Endodermal cell (in vitro differentiated cells): Measurements from ENCODE around the gene SEC14L2. TPM values are rescaled to one million over a fixed set of nuclear protein-coding genes. Genes with fewer than 3 reads are reported as not detected.

Experiments used
- DNase-seq: peaks from one replicate; pipeline ENCODE4 v3.0.0-alpha.2; 2017
- H3K27ac ChIP-seq: 2 replicates; pipeline ENCODE4 v1.5.1; 2013; ENCODE audit warnings: mild to moderate bottlenecking, low read depth, low read length, moderate library complexity
- H3K27me3 ChIP-seq: 2 replicates; pipeline ENCODE4 v1.6.1; 2013; ENCODE audit warnings: mild to moderate bottlenecking, low read length, moderate library complexity; ENCODE audit not compliant: insufficient read depth, control insufficient read depth, poor library complexity, severe bottlenecking
- H3K36me3 ChIP-seq: 2 replicates; pipeline ENCODE4 v1.7.0; 2013; ENCODE audit warnings: mild to moderate bottlenecking, low read length, moderate library complexity; ENCODE audit not compliant: control insufficient read depth, insufficient read depth
- H3K4me1 ChIP-seq: one replicate; pipeline ENCODE4 v1.7.0; 2013; ENCODE audit warnings: low read length; ENCODE audit not compliant: control insufficient read depth, insufficient read depth
- H3K4me3 ChIP-seq: 2 replicates; pipeline ENCODE4 v1.5.1; 2013; ENCODE audit warnings: mild to moderate bottlenecking, low read length, moderate library complexity
- H3K9ac ChIP-seq: 2 replicates; pipeline ENCODE4 v1.6.1; 2013; ENCODE audit warnings: mild to moderate bottlenecking, low read length, moderate library complexity; ENCODE audit not compliant: poor library complexity, severe bottlenecking; ENCODE audit errors: extremely low read depth
- H3K9me3 ChIP-seq: 2 replicates; pipeline ENCODE4 v1.6.1; 2013; ENCODE audit warnings: mild to moderate bottlenecking, low read length, moderate library complexity; ENCODE audit not compliant: control insufficient read depth
- H3K27ac Mint-ChIP-seq: 2 replicates; pipeline ENCODE4 v1.8.0; 2020; ENCODE audit warnings: mixed read lengths
- H3K27me3 Mint-ChIP-seq: 2 replicates; pipeline ENCODE4 v1.8.0; 2021; ENCODE audit warnings: mild to moderate bottlenecking, mixed read lengths; ENCODE audit not compliant: insufficient read depth
- H3K36me3 Mint-ChIP-seq: 2 replicates; pipeline ENCODE4 v1.8.0; 2020; ENCODE audit warnings: low read depth, mixed read lengths
- H3K4me1 Mint-ChIP-seq: 2 replicates; pipeline ENCODE4 v1.8.0; 2020; ENCODE audit warnings: mixed read lengths
- H3K4me3 Mint-ChIP-seq: 2 replicates; pipeline ENCODE4 v1.8.0; 2020; ENCODE audit warnings: mild to moderate bottlenecking, moderate library complexity, mixed read lengths
- H3K9me3 Mint-ChIP-seq: 2 replicates; pipeline ENCODE4 v1.8.0; 2020; ENCODE audit warnings: mild to moderate bottlenecking, mixed read lengths
- CTCF ChIP-seq: fragments of 200-600 bp; sonication (generic); conservative IDR thresholded peaks from 2 replicates; pipeline ENCODE4 v1.5.0; 2021; ENCODE audit warnings: antibody characterized with exemption, mild to moderate bottlenecking
- WGBS, 2 experiments: methylation state at CpG; one replicate each; pipeline versions ENCODE4 v1.1.5 to v1.1.7; 2013; ENCODE audit warnings: missing lambda C conversion rate in 2 of 2, mixed read lengths in 1 of 2; ENCODE audit not compliant: insufficient coverage in 1 of 2, insufficient read length in 1 of 2; 5-methylcytosine and 5-hydroxymethylcytosine counted together
- total RNA-seq, 2 donors: library from RNA; stranded (reverse); fragmentation: NEBNext Ultra II Directional in 1 of 2; extraction: Animal tissue kit (Norgen Biotek cat#: 25700) in 1 of 2; gene quantifications; 2 replicates in 1 of 2; 3 replicates in 1 of 2; pipeline ENCODE4 v1.2.1, GENCODE V29; 2021

SEC14L2 gene
- total RNA-seq, 2 donors from 2014 or later: 13.9 to 19.1 TPM

GRCh38 chr22:30385942-30386341, 10.9 kb upstream of the SEC14L2 start:
- no peak for DNase-seq
- no peak for TF ChIP-seq CTCF
- Histone ChIP-seq H3K4me3 (peak overlapping the region; percentile 81), H3K27ac (no peak overlapping the region), H3K36me3 (peaks cover 5% of the 10 kb centered on the region), H3K9me3 (peaks cover 2% of the 10 kb centered on the region), H3K27me3 (no peaks in the 10 kb centered on the region), H3K9ac (no peak overlapping the region), H3K4me1 (no peaks in the 10 kb centered on the region)
- Mint-ChIP-seq H3K27ac (no peak overlapping the region), H3K27me3 (no peaks in the 10 kb centered on the region), H3K4me1 (peaks cover 8% of the 10 kb centered on the region), H3K36me3 (peaks cover 16% of the 10 kb centered on the region), H3K4me3 (peak overlapping the region; percentile 76), H3K9me3 (peaks cover 14% of the 10 kb centered on the region)
- 89 to 94% methylated on average over 4 to 10 of the region's 10 CpGs for WGBS, 2 experiments

DNA sequence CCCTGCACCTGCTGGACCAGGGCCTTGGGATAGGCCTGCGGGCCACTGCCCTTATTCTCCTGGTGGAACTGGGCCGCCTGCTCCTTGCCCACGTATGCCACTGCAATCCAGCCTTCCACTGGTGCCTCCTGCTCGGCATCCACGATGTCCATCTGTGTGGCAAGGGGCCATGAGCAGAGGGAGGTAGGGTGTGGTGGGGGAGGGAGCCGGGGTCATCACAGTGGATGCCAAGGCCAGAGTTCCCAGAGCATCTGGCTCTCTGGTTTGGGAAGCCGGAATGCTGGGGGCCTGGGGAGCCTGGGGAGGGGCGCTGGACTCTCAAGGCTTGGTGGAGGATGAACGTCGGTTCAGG, 10.2 kb upstream of the SEC14L2 start:
- Mint-ChIP-seq H3K4me1 (peaks cover 13% of the 10 kb centered on the region), H3K9me3 (peaks cover 15% of the 10 kb centered on the region), H3K27me3 (no peaks in the 10 kb centered on the region), H3K27ac (peak overlapping the region; percentile 77), H3K4me3 (peak overlapping the region; percentile 76), H3K36me3 (peaks cover 12% of the 10 kb centered on the region)
- Histone ChIP-seq H3K4me1 (no peaks in the 10 kb centered on the region), H3K9ac (peak overlapping the region; percentile 55), H3K9me3 (peaks cover 3% of the 10 kb centered on the region), H3K36me3 (peaks cover 5% of the 10 kb centered on the region), H3K27me3 (no peaks in the 10 kb centered on the region), H3K27ac (no peak overlapping the region), H3K4me3 (peak overlapping the region; percentile 81)
- TF ChIP-seq CTCF: no peak
- no peak for DNase-seq
- 31% methylated on average over 10 of the region's 10 CpGs; no CpG with 5 or more reads in 1 of the 2 experiments for WGBS, 2 experiments

DNA sequence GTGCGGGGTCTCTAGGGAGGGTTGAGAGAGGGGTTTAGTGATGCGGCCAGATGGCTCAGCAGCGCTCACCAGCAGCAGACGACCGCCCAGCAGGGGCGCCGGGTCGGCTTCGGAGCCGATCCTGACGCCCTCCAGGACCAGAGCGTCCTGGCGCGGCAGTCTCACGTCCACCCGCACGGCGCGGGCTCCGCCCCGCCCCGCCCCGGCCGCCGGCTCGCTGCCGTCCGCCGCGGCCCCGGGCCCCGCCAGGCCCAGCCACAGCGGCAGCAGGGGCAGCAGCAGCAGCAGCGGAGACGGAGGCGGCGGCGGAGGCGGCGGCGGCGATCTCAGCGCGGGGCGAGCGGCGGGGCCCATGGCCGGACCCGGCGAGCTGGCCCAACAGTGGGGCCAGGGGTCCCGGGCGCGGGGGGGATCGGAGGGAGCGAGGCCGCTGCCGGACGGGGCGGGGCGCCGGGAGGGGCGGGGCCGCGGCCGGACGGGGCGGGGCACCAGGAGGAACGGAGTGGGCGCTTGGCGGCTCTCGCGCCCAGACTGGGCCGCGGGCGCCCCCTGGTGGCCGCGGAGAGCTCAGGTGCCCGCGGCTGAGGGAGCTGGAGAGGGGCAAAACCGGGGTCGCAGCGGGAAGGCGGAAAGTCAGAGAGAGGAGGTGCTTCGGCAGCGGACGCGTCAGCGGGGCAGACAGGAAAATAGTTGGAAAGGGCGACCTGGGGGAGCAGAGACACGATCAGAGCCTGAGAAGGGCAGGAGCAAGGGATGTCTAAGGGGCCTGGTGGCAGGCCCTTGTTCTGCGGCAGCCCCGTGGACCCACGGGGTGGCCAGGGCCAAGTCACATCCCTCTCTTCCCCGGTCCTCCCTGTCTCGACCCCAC, 9.6 kb upstream of the SEC14L2 start, which contains the start of gene RNF215:
Gene RNF215 (minus strand): TSS at position 452 of the 868 bp plus-strand sequence. CDS start 98 bp downstream, at position 354.
- H3K27ac ChIP-seq: no peak within 1 kb of the TSS
- Mint-ChIP-seq H3K4me3 (peak within 1 kb of the TSS; percentile 76), H3K27me3 (no peaks in the 10 kb centered on the region), H3K9me3 (peaks cover 15% of the 10 kb centered on the region), H3K27ac (peak within 1 kb of the TSS; percentile 89), H3K4me1 (peaks cover 16% of the 10 kb centered on the region), H3K36me3 (peaks cover 9% of the 10 kb centered on the region)
- H3K4me1 ChIP-seq: no peaks in the 10 kb centered on the region
- peaks cover 3% of the 10 kb centered on the region for H3K9me3 ChIP-seq
- peak within 1 kb of the TSS; percentile 55 for H3K9ac ChIP-seq
- no peaks in the 10 kb centered on the region for H3K27me3 ChIP-seq
- 1 to 4% methylated on average over 31 to 94 of the region's 95 CpGs for WGBS, 2 experiments
- peak; percentile 96 for TF ChIP-seq CTCF
- peaks cover 5% of the 10 kb centered on the region for H3K36me3 ChIP-seq
- peak; percentile 98 for DNase-seq
- peak within 1 kb of the TSS; percentile 81 for H3K4me3 ChIP-seq
